ENCODE data around the gene MIPEP.

DNA sequence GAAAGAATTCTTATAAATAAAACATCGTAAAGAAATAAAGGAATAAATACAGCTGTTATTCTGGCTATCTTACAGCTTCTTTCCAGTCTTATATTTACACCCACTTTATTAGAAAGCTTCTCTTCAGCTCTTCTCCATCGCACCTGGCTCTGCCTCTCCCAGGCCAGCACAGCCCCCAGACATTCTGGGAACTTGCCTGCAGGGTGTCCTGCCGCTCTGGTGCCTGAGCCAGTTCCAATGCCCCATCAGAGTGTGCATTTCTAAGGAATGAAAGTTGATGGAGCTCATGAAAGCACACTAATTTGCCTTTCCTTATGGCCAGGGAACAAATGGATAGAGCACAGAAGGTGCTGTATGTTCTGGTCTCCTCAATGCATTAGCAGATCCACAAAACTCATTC is 68.7 kb downstream of the MIPEP start:
- TF ChIP-seq, protein P1, sequence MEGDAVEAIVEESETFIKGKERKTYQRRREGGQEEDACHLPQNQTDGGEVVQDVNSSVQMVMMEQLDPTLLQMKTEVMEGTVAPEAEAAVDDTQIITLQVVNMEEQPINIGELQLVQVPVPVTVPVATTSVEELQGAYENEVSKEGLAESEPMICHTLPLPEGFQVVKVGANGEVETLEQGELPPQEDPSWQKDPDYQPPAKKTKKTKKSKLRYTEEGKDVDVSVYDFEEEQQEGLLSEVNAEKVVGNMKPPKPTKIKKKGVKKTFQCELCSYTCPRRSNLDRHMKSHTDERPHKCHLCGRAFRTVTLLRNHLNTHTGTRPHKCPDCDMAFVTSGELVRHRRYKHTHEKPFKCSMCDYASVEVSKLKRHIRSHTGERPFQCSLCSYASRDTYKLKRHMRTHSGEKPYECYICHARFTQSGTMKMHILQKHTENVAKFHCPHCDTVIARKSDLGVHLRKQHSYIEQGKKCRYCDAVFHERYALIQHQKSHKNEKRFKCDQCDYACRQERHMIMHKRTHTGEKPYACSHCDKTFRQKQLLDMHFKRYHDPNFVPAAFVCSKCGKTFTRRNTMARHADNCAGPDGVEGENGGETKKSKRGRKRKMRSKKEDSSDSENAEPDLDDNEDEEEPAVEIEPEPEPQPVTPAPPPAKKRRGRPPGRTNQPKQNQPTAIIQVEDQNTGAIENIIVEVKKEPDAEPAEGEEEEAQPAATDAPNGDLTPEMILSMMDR (tag by site-specific recombination; IDR thresholded peaks at IDR 0.05), result no peak
- TF ChIP-seq ZFP41 (tag by site-specific recombination; IDR thresholded peaks at IDR 0.05; ENCODE audit: borderline replicate concordance) (no peak), ZNF366 (tag by site-specific recombination; conservative IDR thresholded peaks at IDR 0.05) (no peak), TCF7L2 (IDR thresholded peaks at IDR 0.05; ENCODE audit: borderline replicate concordance, low read depth, low read length) (no peak), SETDB1 (IDR thresholded peaks at IDR 0.05; ENCODE audit: insufficient read length, low read length) (no peak)
- TF ChIP-seq, protein P2, sequence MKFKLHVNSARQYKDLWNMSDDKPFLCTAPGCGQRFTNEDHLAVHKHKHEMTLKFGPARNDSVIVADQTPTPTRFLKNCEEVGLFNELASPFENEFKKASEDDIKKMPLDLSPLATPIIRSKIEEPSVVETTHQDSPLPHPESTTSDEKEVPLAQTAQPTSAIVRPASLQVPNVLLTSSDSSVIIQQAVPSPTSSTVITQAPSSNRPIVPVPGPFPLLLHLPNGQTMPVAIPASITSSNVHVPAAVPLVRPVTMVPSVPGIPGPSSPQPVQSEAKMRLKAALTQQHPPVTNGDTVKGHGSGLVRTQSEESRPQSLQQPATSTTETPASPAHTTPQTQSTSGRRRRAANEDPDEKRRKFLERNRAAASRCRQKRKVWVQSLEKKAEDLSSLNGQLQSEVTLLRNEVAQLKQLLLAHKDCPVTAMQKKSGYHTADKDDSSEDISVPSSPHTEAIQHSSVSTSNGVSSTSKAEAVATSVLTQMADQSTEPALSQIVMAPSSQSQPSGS (tag by site-specific recombination; IDR thresholded peaks at IDR 0.05; ENCODE audit: low read depth), result no peak
- TF ChIP-seq, protein P3, sequence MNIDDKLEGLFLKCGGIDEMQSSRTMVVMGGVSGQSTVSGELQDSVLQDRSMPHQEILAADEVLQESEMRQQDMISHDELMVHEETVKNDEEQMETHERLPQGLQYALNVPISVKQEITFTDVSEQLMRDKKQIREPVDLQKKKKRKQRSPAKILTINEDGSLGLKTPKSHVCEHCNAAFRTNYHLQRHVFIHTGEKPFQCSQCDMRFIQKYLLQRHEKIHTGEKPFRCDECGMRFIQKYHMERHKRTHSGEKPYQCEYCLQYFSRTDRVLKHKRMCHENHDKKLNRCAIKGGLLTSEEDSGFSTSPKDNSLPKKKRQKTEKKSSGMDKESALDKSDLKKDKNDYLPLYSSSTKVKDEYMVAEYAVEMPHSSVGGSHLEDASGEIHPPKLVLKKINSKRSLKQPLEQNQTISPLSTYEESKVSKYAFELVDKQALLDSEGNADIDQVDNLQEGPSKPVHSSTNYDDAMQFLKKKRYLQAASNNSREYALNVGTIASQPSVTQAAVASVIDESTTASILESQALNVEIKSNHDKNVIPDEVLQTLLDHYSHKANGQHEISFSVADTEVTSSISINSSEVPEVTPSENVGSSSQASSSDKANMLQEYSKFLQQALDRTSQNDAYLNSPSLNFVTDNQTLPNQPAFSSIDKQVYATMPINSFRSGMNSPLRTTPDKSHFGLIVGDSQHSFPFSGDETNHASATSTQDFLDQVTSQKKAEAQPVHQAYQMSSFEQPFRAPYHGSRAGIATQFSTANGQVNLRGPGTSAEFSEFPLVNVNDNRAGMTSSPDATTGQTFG (tag by site-specific recombination; IDR thresholded peaks at IDR 0.05; ENCODE audit: borderline replicate concordance), result no peak

Data from HEK293 (cell line).